H1 (cell line): ENCODE measurements around the gene ZC3H12C. TPM values are rescaled to one million over a fixed set of nuclear protein-coding genes. Genes with fewer than 3 reads are reported as not detected.

Experiments
- CTCF ChIA-PET: fragments of 300-600 bp; sonication (Branson Sonifier 250); formaldehyde crosslinking; loops from one replicate; lab custom pipeline; 2021; ENCODE audit not compliant: partially characterized antibody; lab: Charles Lee
- POLR2A ChIA-PET: fragments of 300-600 bp; sonication (Branson Sonifier 250); formaldehyde crosslinking; loops from one replicate; lab custom pipeline; 2021; ENCODE audit warnings: inconsistent platforms; ENCODE audit not compliant: partially characterized antibody; lab: Charles Lee
- DNase-seq, 2 experiments: peaks; one replicate each; pipeline versions ENCODE4 v3.0.0 to v3.0.0-alpha.2; 2010 to 2022; ENCODE audit warnings: low spot score in 2 of 2, low read depth in 1 of 2, mixed read lengths in 1 of 2
- FAIRE-seq: peaks from 2 replicates; lab custom pipeline; 2011; peaks lifted over from hg19 to GRCh38; lab: Jason Lieb, UNC
- H2AFZ ChIP-seq: 2 replicates; pipeline ENCODE4 v1.8.1; 2012; ENCODE audit warnings: low read length, inconsistent platforms
- H2AK5ac ChIP-seq: 2 replicates; pipeline ENCODE4 v1.6.1; 2013; ENCODE audit warnings: low read depth, low read length
- H2BK120ac ChIP-seq: replicated peaks from 2 replicates; pipeline ENCODE3; 2013; ENCODE audit warnings: low read depth, low read length, inconsistent platforms
- H2BK12ac ChIP-seq: 2 replicates; pipeline ENCODE4 v1.6.1; 2013; ENCODE audit warnings: low read depth, low read length
- H2BK15ac ChIP-seq: 2 replicates; pipeline ENCODE4 v1.6.1; 2013; ENCODE audit warnings: low read length
- H2BK20ac ChIP-seq: 2 replicates; pipeline ENCODE4 v1.6.1; 2013; ENCODE audit warnings: low read length
- H2BK5ac ChIP-seq: 2 replicates; pipeline ENCODE4 v1.6.1; 2013; ENCODE audit warnings: low read depth, low read length
- H3K14ac ChIP-seq: 2 replicates; pipeline ENCODE4 v1.6.1; 2013; ENCODE audit warnings: inconsistent platforms; ENCODE audit not compliant: insufficient read length
- H3K18ac ChIP-seq: 2 replicates; pipeline ENCODE4 v1.6.1; 2013; ENCODE audit warnings: low read length; ENCODE audit errors: extremely low read depth
- H3K23ac ChIP-seq: 2 replicates; pipeline ENCODE4 v1.6.1; 2013; ENCODE audit warnings: inconsistent platforms; ENCODE audit not compliant: insufficient read length
- H3K23me2 ChIP-seq: 2 replicates; pipeline ENCODE4 v1.6.1; 2013; ENCODE audit warnings: low read depth, low read length
- H3K27ac ChIP-seq: 2 replicates; pipeline ENCODE4 v1.6.1; 2011; ENCODE audit warnings: low read depth, low read length, inconsistent platforms
- H3K27me3 ChIP-seq, 4 experiments: replicated peaks in 1 of 4; 1 replicate in 1 of 4; 2 replicates in 3 of 4; pipeline versions ENCODE4 v1.6.1 to v1.8.1; 2011 to 2013; ENCODE audit warnings: low read length in 3 of 4, mild to moderate bottlenecking in 3 of 4, inconsistent platforms in 2 of 4, mixed read lengths in 2 of 4, moderate library complexity in 1 of 4; ENCODE audit not compliant: control insufficient read depth in 3 of 4, insufficient read depth in 3 of 4; ENCODE audit errors: extremely low read depth in 1 of 4
- H3K36me3 ChIP-seq, 4 experiments: 2 replicates each; pipeline versions ENCODE4 v1.6.1 to v1.8.1; 2011 to 2013; ENCODE audit warnings: mild to moderate bottlenecking in 4 of 4, low read length in 3 of 4, moderate library complexity in 2 of 4, control low read depth in 1 of 4, inconsistent platforms in 1 of 4; ENCODE audit not compliant: insufficient read depth in 4 of 4, control insufficient read depth in 2 of 4
- H3K4ac ChIP-seq: replicated peaks from 2 replicates; pipeline ENCODE3; 2013; ENCODE audit warnings: low read length, low read depth, mixed read lengths, inconsistent platforms; ENCODE audit not compliant: insufficient read length
- H3K4me1 ChIP-seq, 4 experiments: replicated peaks in 1 of 4; 1 replicate in 1 of 4; 2 replicates in 3 of 4; pipeline versions ENCODE4 v1.6.1 to v1.8.1; 2011 to 2013; ENCODE audit warnings: low read length in 3 of 4, inconsistent platforms in 2 of 4, mixed read lengths in 1 of 4; ENCODE audit not compliant: insufficient read depth in 4 of 4, control insufficient read depth in 3 of 4
- H3K4me2 ChIP-seq, 2 experiments: 2 replicates each; pipeline versions ENCODE4 v1.6.1 to v1.8.1; 2011 to 2013; ENCODE audit warnings: low read depth in 2 of 2, low read length in 2 of 2, control low read depth in 1 of 2, inconsistent platforms in 1 of 2, mild to moderate bottlenecking in 1 of 2; ENCODE audit not compliant: insufficient read depth in 1 of 2
- H3K4me3 ChIP-seq, 4 experiments: fragments of 200-600, 300-600 bp in 1 of 4; sonication (generic), shearing (Covaris generic), sonication (Bioruptor Twin) in 1 of 4; 2 replicates each; pipeline versions ENCODE4 v1.5.1 to v1.8.1; 2011 to 2016; ENCODE audit warnings: low read length in 4 of 4, low read depth in 3 of 4, control low read depth in 2 of 4, inconsistent platforms in 2 of 4, mild to moderate bottlenecking in 2 of 4, mixed read lengths in 1 of 4, moderate library complexity in 1 of 4; ENCODE audit not compliant: insufficient read depth in 2 of 4; ENCODE audit errors: extremely low read depth in 1 of 4
- H3K56ac ChIP-seq: replicated peaks from 2 replicates; pipeline ENCODE3; 2013; ENCODE audit warnings: low read depth, mild to moderate bottlenecking, mixed read lengths, low read length, inconsistent platforms; ENCODE audit not compliant: insufficient read length
- H3K79me1 ChIP-seq: 2 replicates; pipeline ENCODE4 v1.6.1; 2013; ENCODE audit warnings: low read depth, low read length, control low read depth
- H3K79me2 ChIP-seq, 2 experiments: 2 replicates each; pipeline versions ENCODE4 v1.6.1 to v1.8.1; 2012 to 2013; ENCODE audit warnings: low read length in 2 of 2, mild to moderate bottlenecking in 2 of 2, inconsistent platforms in 1 of 2; ENCODE audit not compliant: insufficient read depth in 2 of 2, control insufficient read depth in 1 of 2
- H3K9ac ChIP-seq, 4 experiments: replicated peaks in 1 of 4; 1 replicate in 1 of 4; 2 replicates in 3 of 4; pipeline versions ENCODE4 v1.6.1 to v1.8.1; 2011 to 2013; ENCODE audit warnings: low read depth in 3 of 4, low read length in 3 of 4, control low read depth in 2 of 4, mild to moderate bottlenecking in 2 of 4, moderate library complexity in 2 of 4, inconsistent platforms in 1 of 4; ENCODE audit errors: extremely low read depth in 1 of 4
- H3K9me3 ChIP-seq, 2 experiments: 2 replicates each; pipeline versions ENCODE4 v1.6.1 to v1.8.1; 2012 to 2013; ENCODE audit warnings: mild to moderate bottlenecking in 2 of 2, moderate library complexity in 2 of 2, control low read depth in 1 of 2, inconsistent platforms in 1 of 2, low read depth in 1 of 2, low read length in 1 of 2, mixed read lengths in 1 of 2; ENCODE audit not compliant: insufficient read depth in 2 of 2
- H4K20me1 ChIP-seq, 2 experiments: replicated peaks in 1 of 2; 2 replicates each; pipeline versions ENCODE3 to v1.8.1; 2011 to 2013; ENCODE audit warnings: inconsistent platforms in 2 of 2, low read length in 2 of 2, mild to moderate bottlenecking in 1 of 2; ENCODE audit not compliant: insufficient read depth in 2 of 2, control insufficient read depth in 1 of 2
- H4K5ac ChIP-seq: 2 replicates; pipeline ENCODE4 v1.6.1; 2013; ENCODE audit warnings: low read length, low read depth, mixed read lengths, inconsistent platforms; ENCODE audit not compliant: insufficient read length
- H4K8ac ChIP-seq: 2 replicates; pipeline ENCODE4 v1.8.0; 2013; ENCODE audit warnings: mild to moderate bottlenecking, moderate library complexity, low read length, inconsistent platforms; ENCODE audit not compliant: insufficient read depth; ENCODE audit errors: extremely low read depth
- H4K91ac ChIP-seq: replicated peaks from 2 replicates; pipeline ENCODE3; 2013; ENCODE audit warnings: low read length, mixed read lengths, inconsistent platforms; ENCODE audit not compliant: insufficient read length
- EP300 ChIP-seq, 2 experiments: IDR thresholded peaks; 1 replicate in 1 of 2; 2 replicates in 1 of 2; pipeline ENCODE4 v1.6.1; 2011 to 2012; ENCODE audit warnings: low read depth in 2 of 2, low read length in 2 of 2, mild to moderate bottlenecking in 2 of 2, borderline replicate concordance in 1 of 2, inconsistent platforms in 1 of 2, moderate library complexity in 1 of 2
- FOSL1 ChIP-seq: IDR thresholded peaks from 2 replicates; pipeline ENCODE4 v1.6.1; 2011; ENCODE audit warnings: mild to moderate bottlenecking, low read depth, low read length, moderate library complexity; ENCODE audit not compliant: insufficient read depth
- WGBS, 2 experiments: shearing (Covaris generic) in 1 of 2; methylation state at CpG; one replicate each; pipeline versions ENCODE4 v1.1.6 to v1.1.7; 2013 to 2015; ENCODE audit warnings: low lambda C conversion rate in 2 of 2, mixed read lengths in 2 of 2, inconsistent platforms in 1 of 2, low coverage in 1 of 2, missing lambda C conversion rate in 1 of 2; ENCODE audit not compliant: insufficient replicate concordance in 2 of 2, insufficient coverage in 1 of 2, insufficient read length in 1 of 2; ENCODE audit errors: extremely low coverage in 1 of 2, missing lambda C conversion rate in 1 of 2; 5-methylcytosine and 5-hydroxymethylcytosine counted together
- polyA plus RNA-seq, 7 experiments: library from polyadenylated mRNA; depleted of rRNA in 3 of 7; stranded (reverse) in 5 of 7; unstranded in 2 of 7; fragments of >200 nt in 5 of 7; fragments of 200-250 nt in 2 of 7; gene quantifications; 1 replicate in 5 of 7; 2 replicates in 1 of 7; 4 replicates in 1 of 7; pipeline versions ENCODE4 v1.2.1 to v1.2.3, GENCODE V29; 2011 to 2013; ENCODE audit warnings: missing spikeins in 2 of 7, mixed read lengths in 2 of 7
- total RNA-seq: library from RNA; stranded (reverse); fragmentation: NEBNext Ultra II Directional; extraction: Animal tissue kit (Norgen Biotek cat#: 25700); gene quantifications from 2 replicates; pipeline ENCODE4 v1.2.1, GENCODE V29; 2021

ZC3H12C gene
- total and polyA plus RNA-seq, 2 of the 8 experiments (the other 6 are each of a cell fraction or from before 2014, with no cell fraction given) = 2.0 to 2.7 TPM

DNA sequence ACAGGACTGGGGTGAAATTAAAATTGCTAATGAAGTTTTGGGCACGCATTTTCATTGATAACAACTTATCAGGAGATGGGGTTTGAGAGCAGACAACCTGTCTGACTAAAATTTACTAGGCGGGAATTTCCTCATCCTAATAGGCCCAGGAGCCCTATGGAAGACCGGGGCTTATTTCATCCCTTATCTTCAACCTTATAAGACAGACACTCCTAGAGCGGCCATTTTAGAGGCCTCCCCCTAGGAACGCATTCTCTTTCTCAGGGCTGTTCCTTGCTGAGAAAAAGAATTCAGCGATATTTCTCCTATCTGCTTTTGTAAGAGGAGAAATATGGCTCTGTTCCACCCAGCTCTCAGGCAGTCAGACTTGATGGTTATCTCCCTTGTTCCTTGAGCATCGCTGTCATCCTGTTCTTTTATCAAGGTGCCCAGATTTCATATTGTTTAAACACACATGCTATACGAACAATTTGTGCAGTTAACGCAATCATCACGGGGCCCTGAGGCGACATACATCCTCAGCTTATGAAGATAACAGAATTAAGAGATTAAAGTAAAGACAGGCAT lies 39.3 kb upstream of the ZC3H12C start:
- POLR2A ChIA-PET = no interaction called here
- 92% methylated on average over 11 of the region's 11 CpGs; no CpG with 5 or more reads in 1 of the 2 experiments for WGBS, 2 experiments

More for the DNA sequence above, 39.3 kb upstream of the ZC3H12C start:
- no peaks in the 10 kb centered on the region for H3K23me2 ChIP-seq
- no peak overlapping the region for H2BK120ac ChIP-seq
- no peak overlapping the region for H2BK12ac ChIP-seq
- peak in 1 of 2 experiments; percentile 95; a peak in 1 of 3 replicates for TF ChIP-seq EP300 (IDR thresholded peaks at IDR 0.05; ENCODE audit: borderline replicate concordance in 1 of 2, low read depth in 2 of 2, low read length in 2 of 2)
- no peak for TF ChIP-seq FOSL1
- FAIRE-seq (no peak), DNase-seq (peak in 1 of 2 experiments; percentile 55)
- H3K9me3 ChIP-seq = peaks cover 2 to 11% of the 10 kb centered on the region in 2 experiments; a peak in 3 of 4 replicates
- H3K9ac ChIP-seq = no peak overlapping the region
- H4K5ac ChIP-seq = no peak overlapping the region
- H3K14ac ChIP-seq = no peak overlapping the region
- H2BK20ac ChIP-seq = no peak overlapping the region
- H3K79me2 ChIP-seq = no peaks in the 10 kb centered on the region
- H3K4me1 ChIP-seq = no peaks in the 10 kb centered on the region
- H3K27ac ChIP-seq = no peak overlapping the region
- no peak overlapping the region for H3K18ac ChIP-seq
- H2AFZ ChIP-seq = no peak overlapping the region
- H3K79me1 ChIP-seq = no peaks in the 10 kb centered on the region
- no peaks in the 10 kb centered on the region for H3K36me3 ChIP-seq
- no peak overlapping the region for H4K91ac ChIP-seq
- H3K56ac ChIP-seq = no peak overlapping the region
- no peak overlapping the region for H2BK15ac ChIP-seq
- H3K4me2 ChIP-seq = no peak overlapping the region
- CTCF ChIA-PET = no interaction called here
- no peaks in the 10 kb centered on the region for H4K20me1 ChIP-seq
- no peak overlapping the region for H3K23ac ChIP-seq
- H2BK5ac ChIP-seq = no peak overlapping the region
- no peak overlapping the region for H3K4ac ChIP-seq
- no peak overlapping the region for H3K4me3 ChIP-seq
- no peaks in the 10 kb centered on the region for H3K27me3 ChIP-seq
- H4K8ac ChIP-seq = no peak overlapping the region
- H2AK5ac ChIP-seq = no peak overlapping the region
